Loucy (cell line): ENCODE results near the gene FRAS1.

Experiments used
- H2AFZ ChIP-seq: fragments of 200-600 bp; sonication (generic); 2 replicates; pipeline ENCODE4 v1.6.0; 2016; ENCODE audit warnings: antibody characterized with exemption, mild to moderate bottlenecking, low read length, moderate library complexity
- H3F3A ChIP-seq: fragments of 200-600 bp; 2 replicates; pipeline ENCODE4 v1.6.0; 2016; ENCODE audit warnings: antibody characterized with exemption, low read depth, mild to moderate bottlenecking
- H3K27me3 ChIP-seq: fragments of 200-600 bp; sonication (generic); 2 replicates; pipeline ENCODE4 v1.6.1; 2014; ENCODE audit warnings: low read length, mild to moderate bottlenecking; ENCODE audit not compliant: insufficient read depth, poor library complexity, severe bottlenecking
- H3K36me3 ChIP-seq: fragments of 200-600 bp; sonication (generic); 2 replicates; pipeline ENCODE4 v1.6.1; 2016; ENCODE audit warnings: low read length; ENCODE audit not compliant: insufficient read depth
- H3K4me1 ChIP-seq: fragments of 200-600 bp; sonication (generic); 2 replicates; pipeline ENCODE4 v1.5.1; 2014; ENCODE audit warnings: low read length, mild to moderate bottlenecking; ENCODE audit not compliant: insufficient read depth, poor library complexity, severe bottlenecking
- H3K4me2 ChIP-seq: fragments of 200-600 bp; sonication (generic); 2 replicates; pipeline ENCODE4 v1.6.0; 2014; ENCODE audit warnings: antibody characterized with exemption, low read length, low read depth, mild to moderate bottlenecking; ENCODE audit not compliant: poor library complexity, severe bottlenecking
- H3K4me3 ChIP-seq: fragments of 200-600 bp; sonication (generic); 2 replicates; pipeline ENCODE4 v1.5.1; 2014; ENCODE audit warnings: low read length, mild to moderate bottlenecking, mixed read lengths; ENCODE audit not compliant: poor library complexity, severe bottlenecking
- H3K79me2 ChIP-seq: fragments of 200-600 bp; sonication (generic); 2 replicates; pipeline ENCODE4 v1.6.1; 2014; ENCODE audit warnings: low read length; ENCODE audit not compliant: insufficient read depth
- H3K9ac ChIP-seq: fragments of 200-600 bp; sonication (generic); 2 replicates; pipeline ENCODE4 v1.6.0; 2014; ENCODE audit warnings: mild to moderate bottlenecking, low read depth, low read length, moderate library complexity; ENCODE audit not compliant: poor library complexity, severe bottlenecking
- H3K9me2 ChIP-seq: fragments of 200-600 bp; sonication (generic); replicated peaks from 2 replicates; pipeline ENCODE4 v1.6.1; 2016; ENCODE audit warnings: low read depth, low read length, mixed read lengths
- H3K9me3 ChIP-seq: fragments of 200-600 bp; sonication (generic); 2 replicates; pipeline ENCODE4 v1.6.1; 2014; ENCODE audit warnings: mild to moderate bottlenecking, antibody characterized with exemption, low read length, low read depth; ENCODE audit not compliant: insufficient read depth
- H4K20me1 ChIP-seq: fragments of 200-600 bp; sonication (generic); 2 replicates; pipeline ENCODE4 v1.6.0; 2014; ENCODE audit warnings: antibody characterized with exemption, low read length, mild to moderate bottlenecking; ENCODE audit not compliant: insufficient read depth, poor library complexity, severe bottlenecking
- CTCF ChIP-seq: fragments of 200-600 bp; sonication (generic); conservative IDR thresholded peaks from 2 replicates; pipeline ENCODE4 v1.5.1; 2014; ENCODE audit warnings: mild to moderate bottlenecking, antibody characterized with exemption, low read length
- EZH2phosphoT487 ChIP-seq: fragments of 200-600 bp; IDR thresholded peaks from 2 replicates; pipeline ENCODE4 v1.6.1; 2018; ENCODE audit warnings: antibody characterized with exemption, mild to moderate bottlenecking, moderate library complexity, borderline replicate concordance

The FRAS1 gene

GRCh38 chr4:78167510-78167909, 110.4 kb downstream of the FRAS1 start:
- H3K27me3 ChIP-seq, result no peaks in the 10 kb centered on the region
- H3K4me1 ChIP-seq, result peaks cover 20% of the 10 kb centered on the region
- H4K20me1 ChIP-seq, result no peaks in the 10 kb centered on the region
- H3K9me2 ChIP-seq, result no peaks in the 10 kb centered on the region
- no peak overlapping the region for H3K9ac ChIP-seq
- no peak for TF ChIP-seq EZH2phosphoT487
- TF ChIP-seq CTCF, result no peak
- no peaks in the 10 kb centered on the region for H3K79me2 ChIP-seq
- H3K9me3 ChIP-seq, result no peaks in the 10 kb centered on the region
- H3F3A ChIP-seq, result no peaks in the 10 kb centered on the region
- no peak overlapping the region for H2AFZ ChIP-seq
- H3K36me3 ChIP-seq, result no peaks in the 10 kb centered on the region
- H3K4me3 ChIP-seq, result no peak overlapping the region
- H3K4me2 ChIP-seq, result no peak overlapping the region

GRCh38 chr4:78168029-78168428, 110.9 kb downstream of the FRAS1 start:
- no peak for TF ChIP-seq CTCF
- no peak for TF ChIP-seq EZH2phosphoT487
- Histone ChIP-seq H3K4me1 (peaks cover 20% of the 10 kb centered on the region), H3K36me3 (no peaks in the 10 kb centered on the region), H4K20me1 (no peaks in the 10 kb centered on the region), H3K27me3 (no peaks in the 10 kb centered on the region), H3K9me3 (no peaks in the 10 kb centered on the region), H3K4me2 (no peak overlapping the region), H3F3A (no peaks in the 10 kb centered on the region), H3K9me2 (no peaks in the 10 kb centered on the region), H3K9ac (no peak overlapping the region), H3K4me3 (no peak overlapping the region), H3K79me2 (no peaks in the 10 kb centered on the region), H2AFZ (no peak overlapping the region)

- Histone ChIP-seq H3K36me3 (no peaks in the 10 kb centered on the region), H4K20me1 (no peaks in the 10 kb centered on the region), H3K9ac (no peak overlapping the region), H3K4me3 (no peak overlapping the region), H3K4me1 (peaks cover 20% of the 10 kb centered on the region), H3K27me3 (no peaks in the 10 kb centered on the region), H3K9me2 (no peaks in the 10 kb centered on the region), H3K4me2 (no peak overlapping the region), H3K9me3 (no peaks in the 10 kb centered on the region), H3K79me2 (no peaks in the 10 kb centered on the region), H2AFZ (no peak overlapping the region), H3F3A (no peaks in the 10 kb centered on the region)
- TF ChIP-seq EZH2phosphoT487 (no peak), CTCF (no peak)
Observed at GRCh38 chr4:78169728-78170127, 112.6 kb downstream of the FRAS1 start.
